ENCODE measurements around the gene UBE2E1.
"Not testable (repeated sequence)": the region's sequence is repeated elsewhere in the genome, so short reads cannot be mapped to it uniquely, and the experiment has no call there.

DNA sequence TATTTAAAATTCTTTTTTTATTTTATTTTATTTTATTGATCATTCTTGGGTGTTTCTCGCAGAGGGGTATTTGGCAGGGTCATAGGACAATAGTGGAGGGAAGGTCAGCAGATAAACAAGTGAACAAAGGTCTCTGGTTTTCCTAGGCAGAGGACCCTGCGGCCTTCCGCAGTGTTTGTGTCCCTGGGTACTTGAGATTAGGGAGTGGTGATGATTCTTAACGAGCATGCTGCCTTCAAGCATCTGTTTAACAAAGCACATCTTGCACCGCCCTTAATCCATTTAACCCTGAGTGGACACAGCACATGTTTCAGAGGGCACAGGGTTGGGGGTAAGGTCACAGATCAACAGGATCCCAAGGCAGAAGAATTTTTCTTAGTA is 64.9 kb downstream of the UBE2E1 start:
- TF ChIP-seq, protein P1, sequence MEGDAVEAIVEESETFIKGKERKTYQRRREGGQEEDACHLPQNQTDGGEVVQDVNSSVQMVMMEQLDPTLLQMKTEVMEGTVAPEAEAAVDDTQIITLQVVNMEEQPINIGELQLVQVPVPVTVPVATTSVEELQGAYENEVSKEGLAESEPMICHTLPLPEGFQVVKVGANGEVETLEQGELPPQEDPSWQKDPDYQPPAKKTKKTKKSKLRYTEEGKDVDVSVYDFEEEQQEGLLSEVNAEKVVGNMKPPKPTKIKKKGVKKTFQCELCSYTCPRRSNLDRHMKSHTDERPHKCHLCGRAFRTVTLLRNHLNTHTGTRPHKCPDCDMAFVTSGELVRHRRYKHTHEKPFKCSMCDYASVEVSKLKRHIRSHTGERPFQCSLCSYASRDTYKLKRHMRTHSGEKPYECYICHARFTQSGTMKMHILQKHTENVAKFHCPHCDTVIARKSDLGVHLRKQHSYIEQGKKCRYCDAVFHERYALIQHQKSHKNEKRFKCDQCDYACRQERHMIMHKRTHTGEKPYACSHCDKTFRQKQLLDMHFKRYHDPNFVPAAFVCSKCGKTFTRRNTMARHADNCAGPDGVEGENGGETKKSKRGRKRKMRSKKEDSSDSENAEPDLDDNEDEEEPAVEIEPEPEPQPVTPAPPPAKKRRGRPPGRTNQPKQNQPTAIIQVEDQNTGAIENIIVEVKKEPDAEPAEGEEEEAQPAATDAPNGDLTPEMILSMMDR (conservative IDR thresholded peaks at IDR 0.05 in 1 of 2, IDR thresholded peaks at IDR 0.05 in 1 of 2; ENCODE audit: low read depth in 1 of 2, low read length in 2 of 2), result not testable (repeated sequence)
- not testable (repeated sequence) for TF ChIP-seq EZH2 (IDR thresholded peaks at IDR 0.05; ENCODE audit: low read length, missing control alignments)

All from fibroblast of lung (primary cell).